HEK293 (cell line): ENCODE measurements around the gene IPO8.

Experiments
- BCL6B ChIP-seq: fragments of 450-650 bp; formaldehyde crosslinking; IDR thresholded peaks from 2 replicates; pipeline ENCODE4 v1.5.1; 2017; ENCODE audit warnings: missing biosample characterization, missing genetic modification characterization
- CTCF ChIP-seq: fragments of 450-650 bp; formaldehyde crosslinking; IDR thresholded peaks from 2 replicates; pipeline ENCODE4 v1.5.1; 2016; ENCODE audit warnings: missing biosample characterization, missing genetic modification characterization
- MZF1 ChIP-seq: fragments of 450-650 bp; formaldehyde crosslinking; IDR thresholded peaks from 2 replicates; pipeline ENCODE4 v1.5.1; 2017; ENCODE audit warnings: missing biosample characterization, missing genetic modification characterization, borderline replicate concordance
- ZNF10 ChIP-seq: fragments of 450-650 bp; formaldehyde crosslinking; IDR thresholded peaks from 2 replicates; pipeline ENCODE4 v1.5.1; 2017; ENCODE audit warnings: missing biosample characterization, missing genetic modification characterization
- ZNF169 ChIP-seq: fragments of 450-650 bp; formaldehyde crosslinking; IDR thresholded peaks from 2 replicates; pipeline ENCODE4 v1.5.1; 2016; ENCODE audit warnings: missing biosample characterization, missing genetic modification characterization
- ZNF184 ChIP-seq: fragments of 450-650 bp; IDR thresholded peaks from 2 replicates; pipeline ENCODE4 v1.5.1; 2018; ENCODE audit warnings: missing biosample characterization, mild to moderate bottlenecking, missing genetic modification characterization
- ZNF324 ChIP-seq: fragments of 450-650 bp; formaldehyde crosslinking; IDR thresholded peaks from 2 replicates; pipeline ENCODE4 v1.5.1; 2016; ENCODE audit warnings: missing biosample characterization, missing genetic modification characterization
- ZNF362 ChIP-seq: fragments of 450-650 bp; formaldehyde crosslinking; IDR thresholded peaks from 2 replicates; pipeline ENCODE4 v1.5.1; 2016; ENCODE audit warnings: missing biosample characterization, missing genetic modification characterization
- ZNF513 ChIP-seq: fragments of 450-650 bp; IDR thresholded peaks from 2 replicates; pipeline ENCODE4 v1.5.1; 2018; ENCODE audit warnings: missing biosample characterization, missing genetic modification characterization
- ZNF529 ChIP-seq: fragments of 450-650 bp; formaldehyde crosslinking; IDR thresholded peaks from 2 replicates; pipeline ENCODE4 v1.5.1; 2017; ENCODE audit warnings: missing genetic modification characterization, missing biosample characterization; ENCODE audit not compliant: insufficient replicate concordance
- ZNF654 ChIP-seq: fragments of 450-650 bp; formaldehyde crosslinking; IDR thresholded peaks from 2 replicates; pipeline ENCODE4 v1.5.1; 2016; ENCODE audit warnings: low read depth, missing biosample characterization, missing genetic modification characterization
- ZNF76 ChIP-seq: fragments of 450-650 bp; formaldehyde crosslinking; IDR thresholded peaks from 2 replicates; pipeline ENCODE4; 2016; ENCODE audit warnings: low read depth, missing biosample characterization, missing genetic modification characterization, borderline replicate concordance
- ZNF843 ChIP-seq: fragments of 450-650 bp; formaldehyde crosslinking; IDR thresholded peaks from 2 replicates; pipeline ENCODE4 v1.5.1; 2016; ENCODE audit warnings: missing biosample characterization, missing genetic modification characterization

- TF ChIP-seq ZNF184 (tag by site-specific recombination): no peak
- no peak for TF ChIP-seq ZNF10 (tag by site-specific recombination)
- TF ChIP-seq CTCF: no peak
- TF ChIP-seq ZNF529 (tag by site-specific recombination): no peak
- no peak for TF ChIP-seq MZF1
- no peak for TF ChIP-seq ZNF513 (tag by site-specific recombination)
- TF ChIP-seq ZNF843 (tag by site-specific recombination): no peak
- no peak for TF ChIP-seq ZNF654 (tag by site-specific recombination)
- TF ChIP-seq ZNF324 (tag by site-specific recombination): no peak
- no peak for TF ChIP-seq ZNF76 (tag by site-specific recombination)
- no peak for TF ChIP-seq BCL6B (tag by site-specific recombination)
- no peak for TF ChIP-seq ZNF362 (tag by site-specific recombination)
- TF ChIP-seq ZNF169: no peak
Measured at GRCh38 chr12:30635385-30635784, 60.3 kb downstream of the IPO8 start.
